WI38 (cell line): ENCODE measurements around the gene GLRA2.
A peak's percentile ranks its signal among the peaks of the same experiment; 100 is the strongest.

Experiments used
- H3K4me3 ChIP-seq: 2 replicates; pipeline ENCODE4 v1.5.1; 2011; ENCODE audit warnings: low read depth, mild to moderate bottlenecking, control low read depth, low read length
- CTCF ChIP-seq: IDR thresholded peaks from 2 replicates; pipeline ENCODE4 v1.5.1; 2012; ENCODE audit warnings: low read depth, mild to moderate bottlenecking, control low read depth, low read length

The GLRA2 gene

GRCh38 chrX:14529290-14529989, at the start of gene GLRA2:
Gene GLRA2 (plus strand): TSS chrX:14529536. CDS start chrX:14530058, 522 bp downstream.
- TF ChIP-seq CTCF: no peak
- H3K4me3 ChIP-seq: no peak within 1 kb of the TSS

GRCh38 chrX:14489437-14489836, 39.9 kb upstream of the GLRA2 start:
- no peak for TF ChIP-seq CTCF
- H3K4me3 ChIP-seq: no peak overlapping the region

GRCh38 chrX:14491689-14492088, 37.6 kb upstream of the GLRA2 start:
- no peak for TF ChIP-seq CTCF
- no peak overlapping the region for H3K4me3 ChIP-seq

- peak overlapping the region; percentile 39 for H3K4me3 ChIP-seq
- TF ChIP-seq CTCF: no peak
Observed at GRCh38 chrX:14496674-14497073, 32.7 kb upstream of the GLRA2 start.

- peak overlapping the region; percentile 39 for H3K4me3 ChIP-seq
- no peak for TF ChIP-seq CTCF
Observed at GRCh38 chrX:14497184-14497666, 32.1 kb upstream of the GLRA2 start.

- no peak overlapping the region for H3K4me3 ChIP-seq
- no peak for TF ChIP-seq CTCF
Observed at GRCh38 chrX:14501327-14501726, 28.0 kb upstream of the GLRA2 start.

GRCh38 chrX:14504960-14505538, 24.3 kb upstream of the GLRA2 start:
- no peak overlapping the region for H3K4me3 ChIP-seq
- TF ChIP-seq CTCF: no peak
